ENCODE data around the gene CSRNP3.

The CSRNP3 gene

GRCh38 chr2:165539985-165540384, 70.5 kb downstream of the CSRNP3 start:
- no peak for DNase-seq (ENCODE audit: low spot score)

GRCh38 chr2:165544897-165545296, 75.4 kb downstream of the CSRNP3 start:
- no peak for DNase-seq (ENCODE audit: low spot score)

GRCh38 chr2:165547900-165548299, 78.4 kb downstream of the CSRNP3 start:
- no peak for DNase-seq (ENCODE audit: low spot score)

- no peak for DNase-seq (ENCODE audit: low spot score)
Observed at GRCh38 chr2:165549619-165550018, 80.1 kb downstream of the CSRNP3 start.

GRCh38 chr2:165558832-165559231, 89.3 kb downstream of the CSRNP3 start:
- DNase-seq (ENCODE audit: low spot score) = no peak

GRCh38 chr2:165560377-165560988, 91.0 kb downstream of the CSRNP3 start:
- DNase-seq (ENCODE audit: low spot score) = no peak

GRCh38 chr2:165561516-165561915, 92.0 kb downstream of the CSRNP3 start:
- DNase-seq (ENCODE audit: low spot score) = no peak

GRCh38 chr2:165562233-165562632, 92.7 kb downstream of the CSRNP3 start:
- DNase-seq (ENCODE audit: low spot score) = no peak

GRCh38 chr2:165563468-165564225, 94.1 kb downstream of the CSRNP3 start:
- no peak for DNase-seq (ENCODE audit: low spot score)

GRCh38 chr2:165566008-165566407, 96.5 kb downstream of the CSRNP3 start:
- DNase-seq (ENCODE audit: low spot score) = no peak

- DNase-seq (ENCODE audit: low spot score) = no peak
Observed at GRCh38 chr2:165567273-165567672, 97.8 kb downstream of the CSRNP3 start.

- no peak for DNase-seq (ENCODE audit: low spot score)
Observed at GRCh38 chr2:165568361-165568760, 98.9 kb downstream of the CSRNP3 start.

- no peak for DNase-seq (ENCODE audit: low spot score)
Observed at GRCh38 chr2:165571477-165571876, 102.0 kb downstream of the CSRNP3 start.

GRCh38 chr2:165572151-165572550, 102.7 kb downstream of the CSRNP3 start:
- no peak for DNase-seq (ENCODE audit: low spot score)

- peak; percentile 47 for DNase-seq (ENCODE audit: low spot score)
Observed at GRCh38 chr2:165573534-165574461, 104.3 kb downstream of the CSRNP3 start.

GRCh38 chr2:165575044-165575615, 105.6 kb downstream of the CSRNP3 start:
- no peak for DNase-seq (ENCODE audit: low spot score)

GRCh38 chr2:165576409-165577154, 107.1 kb downstream of the CSRNP3 start:
- no peak for DNase-seq (ENCODE audit: low spot score)

GRCh38 chr2:165582409-165582808, 112.9 kb downstream of the CSRNP3 start:
- DNase-seq (ENCODE audit: low spot score) = no peak

- DNase-seq (ENCODE audit: low spot score) = no peak
Observed at GRCh38 chr2:165582863-165583506, 113.5 kb downstream of the CSRNP3 start.

GRCh38 chr2:165584126-165584654, 114.7 kb downstream of the CSRNP3 start:
- DNase-seq (ENCODE audit: low spot score) = no peak

GRCh38 chr2:165586019-165586418, 116.5 kb downstream of the CSRNP3 start:
- DNase-seq (ENCODE audit: low spot score) = no peak
